NT2/D1 (cell line): ENCODE data around the gene GGT6.

Source experiments
- SUZ12 ChIP-seq: IDR thresholded peaks from 2 replicates; pipeline ENCODE4 v1.6.1; 2011; ENCODE audit not compliant: insufficient read length, insufficient read depth; ENCODE audit errors: extremely low read depth
- YY1 ChIP-seq: IDR thresholded peaks from 2 replicates; pipeline ENCODE4 v1.6.1; 2011; ENCODE audit not compliant: insufficient read length, insufficient read depth
- ZNF274 ChIP-seq: IDR thresholded peaks from 2 replicates; pipeline ENCODE4 v1.6.1; 2011; ENCODE audit warnings: mild to moderate bottlenecking, low read depth, low read length

DNA sequence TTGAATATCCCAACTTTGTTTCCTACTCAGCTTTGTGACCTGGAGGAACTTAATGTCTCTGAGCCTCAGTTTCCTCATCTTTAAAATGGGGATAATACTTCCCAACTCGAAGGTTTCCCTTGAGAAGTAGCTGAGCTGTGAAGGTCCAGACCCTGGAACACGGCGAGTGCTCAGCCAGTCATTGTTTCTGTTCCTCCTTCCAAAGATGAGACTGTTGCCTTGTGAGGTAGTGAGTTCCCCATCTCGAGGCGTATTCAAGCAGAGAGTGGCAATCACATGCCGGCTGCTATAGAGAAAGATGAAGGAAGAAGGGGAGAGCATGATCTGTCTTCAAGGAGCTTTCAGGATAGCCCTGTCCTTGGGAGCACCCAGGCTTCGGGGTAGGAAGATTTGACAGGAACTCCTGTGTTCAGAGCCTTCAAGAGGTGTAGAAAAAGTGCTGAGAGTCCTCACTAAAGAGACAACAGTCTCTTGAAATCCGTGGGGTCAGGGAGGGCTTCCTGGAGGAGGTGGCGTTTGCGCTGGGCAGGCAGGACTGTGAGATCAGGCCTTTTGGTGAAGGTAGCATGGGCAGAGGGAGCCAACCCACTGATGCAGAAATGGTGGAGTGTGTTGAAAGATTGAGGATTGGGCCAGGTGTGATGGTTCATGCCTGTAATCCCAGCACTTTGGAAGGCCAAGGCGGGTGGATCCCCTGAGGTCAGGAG lies 34.5 kb downstream of the GGT6 start:
- TF ChIP-seq YY1 = no peak
- TF ChIP-seq ZNF274 = no peak
- TF ChIP-seq SUZ12 = no peak
